ENCODE data around the gene HEBP1.
"Not testable (repeated sequence)": the region's sequence is repeated elsewhere in the genome, so short reads cannot be mapped to it uniquely, and the experiment has no call there.

HEBP1 gene, protein sequence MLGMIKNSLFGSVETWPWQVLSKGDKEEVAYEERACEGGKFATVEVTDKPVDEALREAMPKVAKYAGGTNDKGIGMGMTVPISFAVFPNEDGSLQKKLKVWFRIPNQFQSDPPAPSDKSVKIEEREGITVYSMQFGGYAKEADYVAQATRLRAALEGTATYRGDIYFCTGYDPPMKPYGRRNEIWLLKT

GRCh38 chr12:12999959-13000615, at the start of gene HEBP1:
HEBP1 (minus strand) TSS chr12:13000265; CDS start chr12:13000114, 151 bp downstream.
- DNase-seq (ENCODE audit: low spot score), result peak; percentile 90

- DNase-seq (ENCODE audit: low spot score), result no peak
These were observed 49.8 kb upstream of the HEBP1 start for GRCh38 chr12:13049816-13050215.

GRCh38 chr12:13046964-13047363, 46.9 kb upstream of the HEBP1 start:
- DNase-seq (ENCODE audit: low spot score), result no peak

DNA sequence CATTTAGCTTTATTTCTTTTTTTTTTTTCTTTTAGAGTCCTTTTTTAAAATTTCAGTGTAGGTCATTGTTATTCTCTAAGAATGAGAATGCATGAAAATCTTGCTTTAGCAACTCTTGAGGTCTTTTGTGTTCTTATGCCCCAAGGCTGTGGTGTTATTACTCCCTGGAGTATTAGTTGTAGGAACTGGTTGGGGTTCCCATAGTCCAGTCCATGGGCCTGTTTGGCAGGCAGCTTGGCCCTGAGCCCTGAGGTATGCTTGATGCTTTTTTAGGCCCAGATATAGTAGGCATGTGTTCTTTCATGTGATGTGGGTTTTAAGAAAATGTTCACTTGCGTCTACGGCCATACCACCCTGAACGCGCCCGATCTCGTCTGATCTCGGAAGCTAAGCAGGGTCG, 45.8 kb upstream of the HEBP1 start:
- no peak for DNase-seq (ENCODE audit: low spot score)

DNA sequence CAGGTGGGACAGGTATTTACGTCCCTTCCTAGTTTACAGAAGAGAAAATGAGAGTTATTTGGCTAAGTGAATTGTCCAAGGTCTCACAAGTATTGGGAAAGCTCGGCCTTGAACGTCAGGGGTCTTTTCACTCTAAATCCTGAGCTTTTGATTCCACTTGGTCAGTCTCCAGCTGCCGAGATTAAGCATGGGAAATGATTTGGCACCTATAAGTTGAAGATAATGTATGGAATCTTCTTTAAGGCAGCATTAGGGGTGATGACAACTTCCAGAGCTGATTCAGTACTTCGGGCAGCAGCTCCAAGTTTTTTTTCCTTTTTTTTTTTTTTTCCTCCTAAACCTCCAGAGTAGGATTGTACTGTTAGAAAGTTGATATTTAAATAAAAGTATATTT, 44.8 kb upstream of the HEBP1 start:
- DNase-seq (ENCODE audit: low spot score), result no peak

DNA sequence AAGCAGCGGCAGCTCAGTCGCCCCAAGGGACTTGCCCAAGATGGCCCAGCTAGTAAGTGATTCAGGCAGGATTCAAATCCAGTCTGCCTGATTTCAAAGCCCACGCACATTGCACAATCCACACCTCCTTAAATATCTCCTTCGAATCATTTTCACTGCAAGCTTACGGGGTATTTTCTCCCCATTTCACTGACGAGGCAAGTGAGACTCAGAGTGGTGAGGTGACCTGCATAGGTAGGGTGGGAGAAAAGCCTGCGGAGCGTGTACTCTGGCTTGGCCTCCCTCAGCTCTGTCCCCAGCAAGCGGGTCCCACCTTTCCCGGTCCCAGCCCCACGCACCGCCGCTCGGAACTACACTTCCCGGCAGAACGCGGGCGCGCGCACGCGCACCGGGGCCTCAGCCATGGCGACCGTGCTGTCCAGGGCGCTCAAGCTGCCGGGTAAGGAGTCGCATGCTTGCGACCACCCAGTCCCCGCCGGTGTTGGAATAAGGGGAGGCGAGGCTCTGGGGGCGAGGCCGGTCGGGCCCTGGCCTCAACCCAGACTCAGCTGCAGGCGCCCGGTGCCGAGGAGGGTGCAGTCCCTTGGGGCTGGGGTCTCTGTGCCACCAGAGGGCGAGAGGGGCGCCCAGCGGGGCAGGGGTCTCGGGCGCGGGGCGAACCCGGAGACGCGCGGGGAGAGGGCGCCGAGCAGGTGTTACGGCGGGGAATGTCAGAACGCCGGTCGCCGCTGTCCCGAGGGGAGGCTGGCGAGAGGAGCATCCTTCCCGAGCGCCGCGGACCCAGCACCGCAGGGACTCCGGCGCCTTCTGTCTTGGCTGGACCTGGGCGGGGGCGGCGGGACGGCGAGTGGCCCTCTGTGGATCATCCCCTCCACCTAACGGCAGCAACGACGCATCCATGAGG, 44.2 kb upstream of the HEBP1 start, which contains the start of gene FAM234B:
Gene FAM234B, plus strand, starts transcription at position 380 of the 904 bp plus-strand sequence. Its CDS starts 23 bp downstream, at position 403.
- peak; percentile 82 for DNase-seq (ENCODE audit: low spot score)

GRCh38 chr12:13042666-13043230, 42.7 kb upstream of the HEBP1 start:
- DNase-seq (ENCODE audit: low spot score), result no peak

GRCh38 chr12:13041224-13041623, 41.2 kb upstream of the HEBP1 start:
- DNase-seq (ENCODE audit: low spot score), result no peak

- DNase-seq (ENCODE audit: low spot score), result no peak
These were observed 39.4 kb upstream of the HEBP1 start for GRCh38 chr12:13039328-13039956.

- no peak for DNase-seq (ENCODE audit: low spot score)
These were observed 38.6 kb upstream of the HEBP1 start for GRCh38 chr12:13038491-13039161.

DNA sequence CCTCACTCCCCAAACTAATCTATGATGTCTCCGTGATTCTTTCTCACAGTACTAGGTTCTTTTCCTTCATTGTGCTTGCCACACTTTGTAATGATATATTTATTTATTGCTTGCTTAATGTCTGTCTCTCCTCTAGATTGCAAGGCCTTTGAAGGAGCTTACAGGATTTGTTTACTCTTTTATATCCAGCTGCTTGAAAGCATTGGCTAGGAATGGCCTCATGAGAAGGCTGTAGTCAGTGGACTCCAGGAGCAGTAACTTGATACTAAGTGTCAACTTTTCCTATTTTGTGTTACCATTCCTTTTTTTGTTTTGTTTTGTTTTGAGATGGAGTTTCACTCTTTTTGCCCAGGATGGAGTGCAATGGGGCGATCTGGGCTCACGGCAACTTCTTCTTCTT, 36.8 kb upstream of the HEBP1 start:
- no peak for DNase-seq (ENCODE audit: low spot score)

GRCh38 chr12:13035335-13035734, 35.3 kb upstream of the HEBP1 start:
- DNase-seq (ENCODE audit: low spot score), result not testable (repeated sequence)

GRCh38 chr12:13033476-13033875, 33.4 kb upstream of the HEBP1 start:
- no peak for DNase-seq (ENCODE audit: low spot score)

- DNase-seq (ENCODE audit: low spot score), result no peak
These were observed 32.1 kb upstream of the HEBP1 start for GRCh38 chr12:13032164-13032563.

- no peak for DNase-seq (ENCODE audit: low spot score)
These were observed 30.7 kb upstream of the HEBP1 start for GRCh38 chr12:13030541-13031291.

GRCh38 chr12:13028825-13029570, 28.9 kb upstream of the HEBP1 start:
- no peak for DNase-seq (ENCODE audit: low spot score)

DNA sequence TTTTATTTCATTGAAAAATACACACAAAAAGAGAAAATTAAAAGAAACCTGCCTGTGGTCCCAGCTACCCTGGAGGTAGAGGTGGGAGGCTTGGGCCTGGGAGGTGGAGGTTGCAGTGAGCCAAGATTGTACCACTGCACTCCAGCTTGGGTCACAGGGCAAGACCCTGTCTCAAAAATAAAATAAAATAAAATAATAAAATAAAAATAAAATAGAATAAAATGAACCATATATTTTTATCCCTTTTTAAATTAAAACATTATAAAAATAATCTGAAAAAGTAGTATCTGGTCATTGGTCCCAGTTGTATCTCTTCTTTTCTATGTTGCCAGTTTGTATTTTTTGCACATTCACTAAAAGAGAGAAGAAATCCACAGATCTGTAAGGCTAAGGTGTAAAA, 27.4 kb upstream of the HEBP1 start:
- no peak for DNase-seq (ENCODE audit: low spot score)

DNA sequence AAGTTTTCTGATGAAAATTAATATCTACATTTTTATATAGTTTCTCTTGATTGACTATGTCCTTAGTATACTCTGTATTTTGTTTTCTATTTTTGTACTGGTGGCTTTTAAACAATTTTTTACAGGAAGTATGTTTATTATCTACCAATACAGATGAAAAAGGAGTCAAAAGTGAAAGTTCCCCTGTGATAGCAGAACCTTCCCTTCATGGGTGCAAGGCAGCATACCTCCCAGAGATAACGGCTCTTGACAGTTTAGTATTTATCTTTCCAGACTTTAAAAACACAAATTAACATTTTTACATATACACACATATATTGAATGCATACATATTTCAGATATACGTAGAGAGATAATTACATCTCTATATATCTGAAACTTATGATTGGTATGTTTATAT, 27.0 kb upstream of the HEBP1 start:
- DNase-seq (ENCODE audit: low spot score), result no peak

DNA sequence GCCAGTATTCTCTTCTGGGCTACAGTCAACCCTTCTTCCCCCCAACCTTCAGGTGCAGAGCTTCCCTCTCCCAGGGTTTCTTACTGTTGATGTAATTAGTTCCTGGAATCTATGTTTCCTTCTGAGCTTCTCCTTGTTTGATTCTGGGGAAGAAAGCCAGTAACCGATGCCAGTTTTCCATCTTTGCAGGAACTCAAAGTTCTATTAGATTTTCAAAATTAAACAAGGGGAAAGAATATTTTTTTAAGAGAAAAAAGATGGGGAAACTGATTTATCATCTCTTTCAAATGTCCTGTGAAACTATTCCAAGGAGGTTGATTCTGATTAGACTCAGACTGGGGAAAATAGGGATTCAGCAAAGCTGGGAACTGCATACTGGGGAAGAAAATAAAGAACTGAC, 26.2 kb upstream of the HEBP1 start:
- no peak for DNase-seq (ENCODE audit: low spot score)

GRCh38 chr12:13024531-13024916, 24.5 kb upstream of the HEBP1 start:
- DNase-seq (ENCODE audit: low spot score), result no peak

All from HuH-7 (cell line).